GM12878 (cell line): ENCODE measurements around the gene GNG12. TPM values are rescaled to one million over a fixed set of nuclear protein-coding genes. Genes with fewer than 3 reads are reported as not detected.

ENCODE experiments used
- ATAC-seq: fragments of 200-7000 bp; cut with Tn5 transposase; 3 replicates; pipeline ENCODE4 v1.9.1; 2020; ENCODE audit warnings: mild to moderate bottlenecking, moderate library complexity
- BruUV-seq: library from RNA; stranded (reverse); fragments of 400-500 nt; replicated peaks from 2 replicates; lab custom pipeline; 2021; lab: Mats Ljungman, UMichigan
- CTCF ChIA-PET: fragments of 300-600 bp; sonication (Branson Sonifier 250); formaldehyde crosslinking; extraction: SDS; loops from one replicate; lab custom pipeline; 2021; ENCODE audit warnings: inconsistent platforms; lab: Yijun Ruan, JAX
- POLR2A ChIA-PET: fragments of 350-600 bp; formaldehyde crosslinking; extraction: SDS; loops from one replicate; lab custom pipeline; 2021; ENCODE audit warnings: inconsistent platforms; lab: Charles Lee
- RAD21 ChIA-PET: fragments of 300-600 bp; sonication (Branson Sonifier 250); formaldehyde crosslinking; loops from one replicate; lab custom pipeline; 2023; ENCODE audit warnings: antibody characterized with exemption; ENCODE audit not compliant: unreplicated experiment; lab: Charles Lee
- SMC1A ChIA-PET: fragments of 300-600 bp; sonication (Branson Sonifier 250); formaldehyde crosslinking; loops from one replicate; lab custom pipeline; 2023; ENCODE audit not compliant: unreplicated experiment, uncharacterized antibody; lab: Charles Lee
- DNase-seq: peaks from one replicate; pipeline ENCODE4 v3.0.0-alpha.2; 2011; ENCODE audit warnings: low read depth, low spot score
- FAIRE-seq: peaks from 3 replicates; lab custom pipeline; 2011; peaks lifted over from hg19 to GRCh38; lab: Jason Lieb, UNC
- H2AFZ ChIP-seq: 2 replicates; pipeline ENCODE4 v1.6.0; 2011; ENCODE audit warnings: low read depth, low read length, control low read depth; ENCODE audit not compliant: control insufficient read depth
- H3K27ac ChIP-seq: 2 replicates; pipeline ENCODE4 v1.5.1; 2011; ENCODE audit warnings: control low read depth; ENCODE audit not compliant: control insufficient read depth, insufficient read depth
- H3K27me3 ChIP-seq, 2 experiments: replicated peaks in 1 of 2; 2 replicates each; pipeline versions ENCODE4 v1.6.0 to v1.6.1; 2011; ENCODE audit warnings: low read length in 1 of 2; ENCODE audit not compliant: control insufficient read depth in 2 of 2, insufficient read depth in 2 of 2
- H3K36me3 ChIP-seq, 2 experiments: 2 replicates each; pipeline ENCODE4 v1.5.1; 2011; ENCODE audit warnings: low read length in 1 of 2; ENCODE audit not compliant: control insufficient read depth in 2 of 2, insufficient read depth in 2 of 2
- H3K4me1 ChIP-seq: 2 replicates; pipeline ENCODE4 v1.6.1; 2011; ENCODE audit warnings: mild to moderate bottlenecking, low read length, moderate library complexity, mixed read lengths; ENCODE audit not compliant: control insufficient read depth, insufficient read depth
- H3K4me2 ChIP-seq: 2 replicates; pipeline ENCODE4 v1.6.0; 2011; ENCODE audit warnings: control low read depth; ENCODE audit not compliant: control insufficient read depth, insufficient read depth
- H3K4me3 ChIP-seq: fragments of 200-600 bp; sonication (generic); 2 replicates; pipeline ENCODE4 v1.5.1; 2016
- H3K79me2 ChIP-seq: 2 replicates; pipeline ENCODE4 v1.6.0; 2011; ENCODE audit warnings: low read length; ENCODE audit not compliant: control insufficient read depth, insufficient read depth
- H3K9ac ChIP-seq: 2 replicates; pipeline ENCODE4 v1.8.0; 2011; ENCODE audit warnings: low read length, control low read depth, mixed read lengths; ENCODE audit not compliant: control insufficient read depth, insufficient read depth
- H3K9me3 ChIP-seq: replicated peaks from 3 replicates; pipeline ENCODE4 v1.5.1; 2011; ENCODE audit warnings: mild to moderate bottlenecking, low read length; ENCODE audit not compliant: control insufficient read depth, insufficient read depth
- H4K20me1 ChIP-seq: 2 replicates; pipeline ENCODE4 v1.6.0; 2011; ENCODE audit not compliant: control insufficient read depth, insufficient read depth
- EZH2 ChIP-seq: IDR thresholded peaks from 2 replicates; pipeline ENCODE4 v1.6.1; 2012; ENCODE audit warnings: low read depth, mild to moderate bottlenecking, control low read depth, inconsistent platforms, low read length, borderline replicate concordance; ENCODE audit not compliant: control insufficient read depth
- MYB ChIP-seq: fragments of 150-350 bp; IDR thresholded peaks from 2 replicates; pipeline ENCODE4 v1.6.1; 2014; ENCODE audit warnings: mild to moderate bottlenecking, low read depth, low read length, borderline replicate concordance
- RAD21 ChIP-seq: IDR thresholded peaks from 2 replicates; pipeline ENCODE4 v1.6.1; 2011; ENCODE audit warnings: mild to moderate bottlenecking, low read depth, low read length, moderate library complexity; ENCODE audit not compliant: insufficient read depth
- ZNF24 ChIP-seq: fragments of 450-650 bp; IDR thresholded peaks from 2 replicates; pipeline ENCODE4 v1.6.1; 2017; ENCODE audit warnings: antibody characterized with exemption, mild to moderate bottlenecking
- WGBS: methylation state at CpG from one replicate; pipeline ENCODE4 v1.1.6; 2016; ENCODE audit warnings: low lambda C conversion rate; ENCODE audit not compliant: insufficient replicate concordance, insufficient coverage; ENCODE audit errors: missing lambda C conversion rate; 5-methylcytosine and 5-hydroxymethylcytosine counted together
- in situ Hi-C: fragments of 300-500 bp; cut with MboI; formaldehyde crosslinking; loops from 9 replicates; pipeline ENCODE4 v1.14.3; 2018; ENCODE audit warnings: mixed read lengths
- intact Hi-C: fragments of 100-400 bp; cut with micrococcal nuclease; formaldehyde crosslinking; loops from one replicate; pipeline ENCODE4 v1.14.2; 2022; ENCODE audit not compliant: unreplicated experiment
- polyA plus RNA-seq, 11 experiments: library from polyadenylated mRNA; depleted of rRNA in 4 of 11; unstranded in 6 of 11; stranded (reverse) in 5 of 11; fragments of >200 nt; fragmentation: Nextera tagmentation in 4 of 11; fragmentation: Illumina TruSeq in 1 of 11; extraction: Ambion mirVana in 4 of 11; extraction: Trizol in 1 of 11; gene quantifications; 1 replicate in 1 of 11; 2 replicates in 10 of 11; pipeline versions ENCODE4 v1.2.1 to v1.2.3, GENCODE V29; 2011 to 2016; ENCODE audit warnings: inconsistent platforms in 2 of 11, missing spikeins in 2 of 11, low read depth in 1 of 11
- total RNA-seq, 4 experiments: library from RNA; depleted of rRNA in 3 of 4; stranded (reverse); fragments of >200 nt in 3 of 4; fragmentation: Illumina TruSeq in 1 of 4; extraction: Trizol in 1 of 4; gene quantifications; 2 replicates each; pipeline versions ENCODE4 v1.2.1 to v1.2.3, GENCODE V29; 2013 to 2021

The GNG12 gene
- total and polyA plus RNA-seq, 10 of the 15 experiments (the other 5 are each of a cell fraction or from before 2014, with no cell fraction given), result 0.22 to 32.8 (median 0.35) TPM

- peaks cover 9% of the 10 kb centered on the region for H3K4me1 ChIP-seq
- ChIA-PET CTCF (interaction anchor here (0.6 to 10.8 kb wide), 20 partner anchors 9 to 347 kb away, joined by 3 to 227 read pairs (median 26); partner anchors contain the start of gene GADD45A), RAD21 (interaction anchor here (1.0 to 12.6 kb wide), 9 partner anchors 14 to 225 kb away, joined by 3 to 225 read pairs (median 24); partner anchors contain the start of gene GADD45A), POLR2A (interaction anchor here (0.5 to 4.2 kb wide), 5 partner anchors 25 to 77 kb away, joined by 3 to 33 read pairs (median 5); partner anchors contain the start of gene GADD45A), SMC1A (interaction anchor here (0.9 to 14.1 kb wide), 15 partner anchors 10 to 238 kb away, joined by 3 to 227 read pairs (median 22); partner anchors contain the start of gene GADD45A)
- no peaks in the 10 kb centered on the region for H4K20me1 ChIP-seq
- H3K9me3 ChIP-seq, result no peaks in the 10 kb centered on the region
- DNase-seq (no peak), ATAC-seq (no peak), FAIRE-seq (no peak)
- no TSS peak for BruUV-seq
- H3K4me3 ChIP-seq, result no peak overlapping the region
- H3K27me3 ChIP-seq, result peaks cover 0 to 3% of the 10 kb centered on the region in 2 experiments; a peak in 2 of 4 replicates
- no peaks in the 10 kb centered on the region for H3K79me2 ChIP-seq
- H3K4me2 ChIP-seq, result no peak overlapping the region
- in situ Hi-C loops, result loop anchor here (5.0 kb wide), 1 partner anchor 204 kb away; no protein-coding TSS in a partner anchor
- intact Hi-C loops, result loop anchor here (2.0 to 5.0 kb wide), 3 partner anchors 25 to 424 kb away; partner anchors contain the start of gene SERBP1
- TF ChIP-seq EZH2, result no peak
- TF ChIP-seq, all 136 proteins: peak for 0
- Histone ChIP-seq H3K9ac (no peak overlapping the region), H3K36me3 (no peaks in the 10 kb centered on the region), H3K27ac (no peak overlapping the region), H2AFZ (no peak overlapping the region)
- 50% methylated on average over 4 of the region's 4 CpGs for WGBS
Measured at GRCh38 chr1:67761730-67762129, 71.5 kb downstream of the GNG12 start.

GRCh38 chr1:67761091-67761490, 72.2 kb downstream of the GNG12 start:
- in situ Hi-C loops, result loop anchor here (5.0 kb wide), 1 partner anchor 204 kb away; no protein-coding TSS in a partner anchor
- no peak for FAIRE-seq
- Histone ChIP-seq H4K20me1 (no peaks in the 10 kb centered on the region), H3K36me3 (no peaks in the 10 kb centered on the region), H2AFZ (no peak overlapping the region), H3K9ac (no peak overlapping the region), H3K79me2 (no peaks in the 10 kb centered on the region), H3K4me1 (peaks cover 9% of the 10 kb centered on the region), H3K27me3 (peaks cover 0 to 3% of the 10 kb centered on the region in 2 experiments; a peak in 2 of 4 replicates), H3K27ac (no peak overlapping the region), H3K9me3 (no peaks in the 10 kb centered on the region), H3K4me3 (no peak overlapping the region), H3K4me2 (no peak overlapping the region)
- WGBS, result 47% methylated on average over 2 of the region's 2 CpGs
- SMC1A ChIA-PET, result interaction anchor here (0.8 to 14.1 kb wide), 45 partner anchors 9 to 355 kb away, joined by 3 to 227 read pairs (median 6); partner anchors contain the start of gene GADD45A
- POLR2A ChIA-PET, result interaction anchor here (1.2 to 4.2 kb wide), 8 partner anchors 24 to 226 kb away, joined by 3 to 33 read pairs (median 4); partner anchors contain the start of gene GADD45A
- ATAC-seq, result no peak
- CTCF ChIA-PET, result interaction anchor here (0.5 to 10.8 kb wide), 48 partner anchors 9 to 836 kb away, joined by 3 to 227 read pairs (median 9); partner anchors contain the start of gene GADD45A
- DNase-seq, result no peak
- TF ChIP-seq ZNF24, result no peak
- no peak for TF ChIP-seq RAD21
- TF ChIP-seq MYB, result no peak
- no TSS peak for BruUV-seq
- intact Hi-C loops, result loop anchor here (2.0 to 5.0 kb wide), 3 partner anchors 24 to 424 kb away; partner anchors contain the start of gene SERBP1
- RAD21 ChIA-PET, result interaction anchor here (0.9 to 12.6 kb wide), 32 partner anchors 8 to 248 kb away, joined by 3 to 225 read pairs (median 11); partner anchors contain the start of gene GADD45A
